ENCODE measurements around the gene FAM89A. TPM values are rescaled to one million over a fixed set of nuclear protein-coding genes. Genes with fewer than 3 reads are reported as not detected.

The FAM89A gene
- total and polyA plus RNA-seq, 2 of the 13 experiments (the other 11 are each of a cell fraction or from before 2014, with no cell fraction given) = 0.35 to 0.44 TPM

- TF ChIP-seq CCDC6 (CRISPR knock-in tag; IDR thresholded peaks at IDR 0.05) = no peak
- no peak for TF ChIP-seq ZNF563 (CRISPR knock-in tag; IDR thresholded peaks at IDR 0.05)
- no peak for TF ChIP-seq ZNF253 (CRISPR knock-in tag; IDR thresholded peaks at IDR 0.05; ENCODE audit: borderline replicate concordance)
- TF ChIP-seq, protein P1, sequence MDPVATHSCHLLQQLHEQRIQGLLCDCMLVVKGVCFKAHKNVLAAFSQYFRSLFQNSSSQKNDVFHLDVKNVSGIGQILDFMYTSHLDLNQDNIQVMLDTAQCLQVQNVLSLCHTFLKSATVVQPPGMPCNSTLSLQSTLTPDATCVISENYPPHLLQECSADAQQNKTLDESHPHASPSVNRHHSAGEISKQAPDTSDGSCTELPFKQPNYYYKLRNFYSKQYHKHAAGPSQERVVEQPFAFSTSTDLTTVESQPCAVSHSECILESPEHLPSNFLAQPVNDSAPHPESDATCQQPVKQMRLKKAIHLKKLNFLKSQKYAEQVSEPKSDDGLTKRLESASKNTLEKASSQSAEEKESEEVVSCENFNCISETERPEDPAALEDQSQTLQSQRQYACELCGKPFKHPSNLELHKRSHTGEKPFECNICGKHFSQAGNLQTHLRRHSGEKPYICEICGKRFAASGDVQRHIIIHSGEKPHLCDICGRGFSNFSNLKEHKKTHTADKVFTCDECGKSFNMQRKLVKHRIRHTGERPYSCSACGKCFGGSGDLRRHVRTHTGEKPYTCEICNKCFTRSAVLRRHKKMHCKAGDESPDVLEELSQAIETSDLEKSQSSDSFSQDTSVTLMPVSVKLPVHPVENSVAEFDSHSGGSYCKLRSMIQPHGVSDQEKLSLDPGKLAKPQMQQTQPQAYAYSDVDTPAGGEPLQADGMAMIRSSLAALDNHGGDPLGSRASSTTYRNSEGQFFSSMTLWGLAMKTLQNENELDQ (CRISPR knock-in tag; IDR thresholded peaks at IDR 0.05; ENCODE audit: borderline replicate concordance) = no peak
- no peak for TF ChIP-seq FLYWCH1 (CRISPR knock-in tag; IDR thresholded peaks at IDR 0.05)
Measured at GRCh38 chr1:231021540-231022031, 18.5 kb downstream of the FAM89A start (continued).

GRCh38 chr1:231020816-231021215 lies 19.2 kb downstream of the FAM89A start:
- WGBS (ENCODE audit: low lambda C conversion rate) = 59% methylated on average over 7 of the region's 7 CpGs
- Histone ChIP-seq H4K20me1 (ENCODE audit: insufficient read depth, low read length) (no peaks in the 10 kb centered on the region), H2AFZ (ENCODE audit: low read length) (no peak overlapping the region), H3K4me1 (ENCODE audit: insufficient read depth, low read length) (no peaks in the 10 kb centered on the region), H3K36me3 (replicated peaks in 1 of 2; ENCODE audit: control insufficient read depth in 1 of 2, insufficient read depth in 2 of 2, low read length in 2 of 2) (no peaks in the 10 kb centered on the region), H3K27ac (ENCODE audit: extremely low read length, insufficient read depth, low read length) (no peak overlapping the region), H3K9me3 (ENCODE audit: low read length) (no peaks in the 10 kb centered on the region), H3K27me3 (ENCODE audit: control insufficient read depth in 1 of 2, insufficient read depth in 2 of 2, low read length in 2 of 2) (peaks cover 0 to 5% of the 10 kb centered on the region in 2 experiments; a peak in 1 of 5 replicates), H3K4me2 (ENCODE audit: low read depth, low read length) (no peak overlapping the region), H3K79me2 (ENCODE audit: insufficient read depth, low read length) (no peaks in the 10 kb centered on the region), H3K4me3 (replicated peaks in 1 of 3; ENCODE audit: insufficient read depth in 1 of 3, low read depth in 2 of 3, low read length in 3 of 3) (no peak overlapping the region), H3K9ac (ENCODE audit: insufficient read depth, low read depth, low read length) (no peak overlapping the region)
- CTCF ChIA-PET (ENCODE audit: low intra/inter-chr PET ratio, low total read pairs) = no interaction called here
- in situ Hi-C loops (cut with HindIII; ENCODE audit: extremely low pct_ligation_motif_present, low pct_unique_long_range_greater_than_20kb) (no loop called here), intact Hi-C loops (cut with micrococcal nuclease; ENCODE audit: unreplicated experiment) (no loop called here)
- no TSS peak for BruUV-seq (replicated peaks)
- ATAC-seq (no peak), FAIRE-seq (no peak), DNase-seq (ENCODE audit: low spot score) (no peak)
- POLR2A ChIA-PET = no interaction called here
- TF ChIP-seq SUZ12 (IDR thresholded peaks at IDR 0.05; ENCODE audit: low read depth, low read length) (no peak), ZNF816 (CRISPR knock-in tag; IDR thresholded peaks at IDR 0.05; ENCODE audit: borderline replicate concordance) (no peak), SRSF9 (IDR thresholded peaks at IDR 0.05; ENCODE audit: borderline replicate concordance, insufficient read depth, low read depth, low read length, poor library complexity, severe bottlenecking) (no peak), ZKSCAN1 (IDR thresholded peaks at IDR 0.05; ENCODE audit: low read length) (no peak), ZNF224 (CRISPR knock-in tag; IDR thresholded peaks at IDR 0.05) (no peak), RARA (CRISPR knock-in tag; IDR thresholded peaks at IDR 0.05) (no peak), NFE2L1 (CRISPR knock-in tag; IDR thresholded peaks at IDR 0.05; ENCODE audit: borderline replicate concordance) (no peak), ZNF484 (CRISPR knock-in tag; IDR thresholded peaks at IDR 0.05; ENCODE audit: borderline replicate concordance, low read depth) (no peak), CHD4 (IDR thresholded peaks at IDR 0.05; ENCODE audit: borderline replicate concordance, low read length) (no peak), ZNF17 (CRISPR knock-in tag; IDR thresholded peaks at IDR 0.05) (no peak), HCFC1 (IDR thresholded peaks at IDR 0.05; ENCODE audit: low read depth, low read length) (no peak)

All from HepG2 (cell line).